Neural crest cell (in vitro differentiated cells): ENCODE data around the gene NOL11. TPM values are rescaled to one million over a fixed set of nuclear protein-coding genes. Genes with fewer than 3 reads are reported as not detected.

Experiments used
- DNase-seq: peaks from one replicate; pipeline ENCODE4 v3.0.0; 2021; ENCODE audit warnings: low read depth, mixed read lengths, low spot score
- H3K27ac Mint-ChIP-seq: one replicate; pipeline ENCODE4 v1.8.0; 2021; ENCODE audit warnings: mild to moderate bottlenecking, mixed read lengths; ENCODE audit not compliant: unreplicated experiment
- H3K27me3 Mint-ChIP-seq: 2 replicates; pipeline ENCODE4 v1.8.0; 2021; ENCODE audit warnings: low read depth, mild to moderate bottlenecking, mixed read lengths
- H3K36me3 Mint-ChIP-seq: 2 replicates; pipeline ENCODE4 v1.8.0; 2021; ENCODE audit warnings: low read depth, mild to moderate bottlenecking, mixed read lengths
- H3K4me1 Mint-ChIP-seq: 2 replicates; pipeline ENCODE4 v1.8.0; 2021; ENCODE audit warnings: mixed read lengths
- H3K4me3 Mint-ChIP-seq: one replicate; pipeline ENCODE4 v1.8.0; 2021; ENCODE audit warnings: mild to moderate bottlenecking, mixed read lengths
- H3K9me3 Mint-ChIP-seq: 2 replicates; pipeline ENCODE4 v1.8.0; 2021; ENCODE audit warnings: mixed read lengths
- CTCF ChIP-seq: fragments of 200-600 bp; sonication (generic); conservative IDR thresholded peaks from 2 replicates; pipeline ENCODE4 v1.5.0; 2021; ENCODE audit warnings: antibody characterized with exemption, mild to moderate bottlenecking
- total RNA-seq: library from RNA; stranded (reverse); gene quantifications from 2 replicates; pipeline ENCODE4 v1.2.1, GENCODE V29; 2021

NOL11 gene
- total RNA-seq, 1 donor from 2014 or later: 88.7 TPM

DNA sequence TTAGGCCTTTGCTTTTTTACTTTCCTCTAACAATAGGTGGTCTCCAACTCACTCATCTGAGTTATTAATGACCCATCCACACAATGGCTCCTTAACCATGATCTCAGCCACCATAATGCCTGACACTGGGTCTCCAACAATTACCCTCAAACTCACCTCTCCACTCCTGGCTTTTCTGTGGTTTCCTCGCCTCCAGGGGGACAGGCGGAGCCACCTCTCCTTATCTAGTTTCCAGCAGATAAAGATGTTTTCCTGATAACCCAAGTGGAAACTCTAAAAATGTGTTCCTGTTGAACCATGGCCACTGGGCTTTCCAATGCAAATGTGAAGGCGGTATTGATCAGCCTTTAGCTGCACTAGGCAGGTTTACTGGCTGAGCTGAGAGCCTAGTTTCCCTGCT lies 9.4 kb upstream of the NOL11 start:
- no peak for TF ChIP-seq CTCF
- no peak overlapping the region for H3K27ac Mint-ChIP-seq
- H3K9me3 Mint-ChIP-seq: peaks cover 4% of the 10 kb centered on the region
- no peak for DNase-seq
- no peaks in the 10 kb centered on the region for H3K36me3 Mint-ChIP-seq
- H3K4me3 Mint-ChIP-seq: no peak overlapping the region
- peaks cover 6% of the 10 kb centered on the region for H3K4me1 Mint-ChIP-seq
- H3K27me3 Mint-ChIP-seq: no peaks in the 10 kb centered on the region

DNA sequence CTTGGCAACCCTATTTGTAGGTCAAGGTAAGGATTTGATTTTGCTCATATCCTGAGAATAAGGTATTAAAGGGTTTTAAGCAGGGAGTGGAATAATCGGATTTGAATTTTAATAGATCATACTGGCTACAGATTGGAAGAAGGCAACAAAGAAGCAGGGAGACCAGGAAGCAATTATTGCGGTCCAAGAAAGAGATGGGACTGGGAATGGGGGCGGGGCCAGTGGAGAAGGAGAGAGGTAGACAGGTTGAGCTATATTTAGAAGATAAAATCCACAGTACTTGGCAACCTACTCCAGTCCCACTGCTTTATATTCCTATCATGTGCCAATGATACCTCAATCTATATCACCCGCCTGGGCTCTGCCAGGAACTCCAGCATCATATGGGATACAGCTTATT lies 5.8 kb upstream of the NOL11 start:
- H3K4me1 Mint-ChIP-seq: peaks cover 7% of the 10 kb centered on the region
- no peak overlapping the region for H3K27ac Mint-ChIP-seq
- no peaks in the 10 kb centered on the region for H3K36me3 Mint-ChIP-seq
- H3K4me3 Mint-ChIP-seq: no peak overlapping the region
- TF ChIP-seq CTCF: no peak
- no peaks in the 10 kb centered on the region for H3K27me3 Mint-ChIP-seq
- peaks cover 4% of the 10 kb centered on the region for H3K9me3 Mint-ChIP-seq
- DNase-seq: no peak

DNA sequence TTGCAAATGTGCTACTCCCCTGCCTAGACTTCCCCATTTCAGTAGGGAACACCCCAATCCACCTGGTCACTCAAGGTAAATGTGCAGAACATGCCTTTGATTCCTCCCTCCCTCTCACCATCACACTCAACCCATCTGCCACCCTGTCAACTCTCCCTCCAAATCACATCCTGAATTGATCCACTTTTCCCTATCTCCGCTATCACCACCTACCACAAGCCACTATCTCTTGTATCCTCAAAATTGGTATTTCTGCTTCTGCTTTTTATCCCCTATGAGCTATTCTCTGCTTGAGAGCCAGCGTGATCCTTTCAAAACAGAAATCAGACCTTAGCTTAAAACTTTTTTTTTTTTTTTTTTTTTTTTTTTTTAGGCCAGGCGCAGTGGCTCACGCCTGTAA lies 5.4 kb upstream of the NOL11 start:
- H3K4me3 Mint-ChIP-seq: no peak overlapping the region
- H3K9me3 Mint-ChIP-seq: peaks cover 4% of the 10 kb centered on the region
- H3K27ac Mint-ChIP-seq: no peak overlapping the region
- TF ChIP-seq CTCF: no peak
- no peaks in the 10 kb centered on the region for H3K27me3 Mint-ChIP-seq
- H3K36me3 Mint-ChIP-seq: no peaks in the 10 kb centered on the region
- no peak for DNase-seq
- peaks cover 11% of the 10 kb centered on the region for H3K4me1 Mint-ChIP-seq

DNA sequence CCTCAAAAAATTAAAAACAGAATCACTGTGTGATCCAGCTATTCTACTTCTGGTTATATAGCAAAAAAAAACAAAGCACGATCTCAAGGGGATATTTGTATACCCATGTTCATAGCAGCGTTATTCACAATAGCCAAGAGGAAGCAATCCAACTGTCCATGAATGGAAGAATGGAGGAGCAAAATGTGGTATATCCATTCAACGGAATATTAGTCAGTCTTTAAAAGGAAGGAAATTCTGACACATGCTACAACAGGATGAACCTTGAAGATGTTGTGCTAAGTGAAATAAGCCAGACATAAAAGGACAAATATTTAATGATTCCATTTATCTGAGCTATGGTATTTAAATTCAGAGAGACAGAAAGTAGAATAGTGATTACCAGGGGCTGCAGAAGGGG lies 4.6 kb upstream of the NOL11 start:
- Mint-ChIP-seq H3K27me3 (no peaks in the 10 kb centered on the region), H3K36me3 (peaks cover 2% of the 10 kb centered on the region), H3K4me3 (peak overlapping the region; percentile 6), H3K27ac (no peak overlapping the region), H3K9me3 (peaks cover 4% of the 10 kb centered on the region), H3K4me1 (peaks cover 11% of the 10 kb centered on the region)
- no peak for DNase-seq
- no peak for TF ChIP-seq CTCF

DNA sequence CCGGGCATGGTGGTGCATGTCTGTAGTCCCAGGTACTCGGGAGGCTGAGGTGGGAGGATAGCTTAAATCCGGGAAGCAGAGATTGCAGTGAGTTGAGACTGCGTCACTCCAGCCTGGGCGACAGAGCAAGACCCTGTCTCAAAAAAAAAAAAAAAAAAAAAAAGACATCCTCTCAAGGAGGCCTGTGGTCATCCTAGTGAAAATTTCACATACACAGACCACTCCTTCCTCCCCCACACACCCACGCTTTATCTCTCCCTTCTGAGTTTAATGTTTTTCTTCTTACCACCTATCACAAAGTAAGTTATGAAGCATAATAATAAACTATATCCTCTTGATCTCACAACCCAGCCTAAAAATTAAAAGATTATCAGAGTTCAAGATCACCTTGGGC lies 1.3 kb upstream of the NOL11 start:
- no peak for TF ChIP-seq CTCF
- Mint-ChIP-seq H3K4me1 (peaks cover 15% of the 10 kb centered on the region), H3K27me3 (no peaks in the 10 kb centered on the region), H3K4me3 (peak overlapping the region; percentile 99), H3K36me3 (peaks cover 2% of the 10 kb centered on the region), H3K9me3 (peaks cover 4% of the 10 kb centered on the region), H3K27ac (no peak overlapping the region)
- DNase-seq: no peak

- Mint-ChIP-seq H3K27me3 (no peaks in the 10 kb centered on the region), H3K4me3 (peak overlapping the region; percentile 99), H3K27ac (peak overlapping the region; percentile 85), H3K4me1 (peaks cover 15% of the 10 kb centered on the region), H3K36me3 (peaks cover 9% of the 10 kb centered on the region), H3K9me3 (peaks cover 4% of the 10 kb centered on the region)
- DNase-seq: no peak
- TF ChIP-seq CTCF: no peak
Observed at GRCh38 chr17:67717192-67717623, 528 bp upstream of the NOL11 start.
